Activated CD8-positive, alpha-beta memory T cell treated with anti-CD3 and anti-CD28 coated beads, Interleukin-2, amount 50 U/mL, for 24 hours (primary cell): Measurements from ENCODE around the gene TRDMT1.
A peak's percentile ranks its signal among the peaks of the same experiment; 100 is the strongest.

Source experiments
- DNase-seq: peaks from one replicate; pipeline ENCODE4 v3.0.0-alpha.2; 2020; ENCODE audit errors: extremely low read depth

Gene TRDMT1

DNA sequence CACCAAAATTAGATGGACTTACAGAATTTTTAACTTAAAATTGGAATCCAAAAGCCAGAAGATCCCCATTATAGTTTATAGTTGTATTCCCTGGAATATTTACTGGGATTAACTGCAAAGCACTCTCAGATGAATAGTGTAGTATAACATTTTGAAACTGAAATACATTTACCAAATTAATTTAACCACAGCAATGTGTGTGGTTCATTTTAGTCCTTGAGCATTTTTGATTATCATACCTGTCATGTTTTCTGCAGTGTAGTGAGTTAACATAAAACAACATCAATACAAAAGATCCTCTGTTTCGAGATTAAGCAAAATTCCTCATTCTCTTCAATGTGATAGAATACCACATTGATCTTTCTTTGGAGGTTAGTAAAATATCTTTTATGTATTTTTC lies 30.3 kb upstream of the TRDMT1 start:
- no peak for DNase-seq

DNA sequence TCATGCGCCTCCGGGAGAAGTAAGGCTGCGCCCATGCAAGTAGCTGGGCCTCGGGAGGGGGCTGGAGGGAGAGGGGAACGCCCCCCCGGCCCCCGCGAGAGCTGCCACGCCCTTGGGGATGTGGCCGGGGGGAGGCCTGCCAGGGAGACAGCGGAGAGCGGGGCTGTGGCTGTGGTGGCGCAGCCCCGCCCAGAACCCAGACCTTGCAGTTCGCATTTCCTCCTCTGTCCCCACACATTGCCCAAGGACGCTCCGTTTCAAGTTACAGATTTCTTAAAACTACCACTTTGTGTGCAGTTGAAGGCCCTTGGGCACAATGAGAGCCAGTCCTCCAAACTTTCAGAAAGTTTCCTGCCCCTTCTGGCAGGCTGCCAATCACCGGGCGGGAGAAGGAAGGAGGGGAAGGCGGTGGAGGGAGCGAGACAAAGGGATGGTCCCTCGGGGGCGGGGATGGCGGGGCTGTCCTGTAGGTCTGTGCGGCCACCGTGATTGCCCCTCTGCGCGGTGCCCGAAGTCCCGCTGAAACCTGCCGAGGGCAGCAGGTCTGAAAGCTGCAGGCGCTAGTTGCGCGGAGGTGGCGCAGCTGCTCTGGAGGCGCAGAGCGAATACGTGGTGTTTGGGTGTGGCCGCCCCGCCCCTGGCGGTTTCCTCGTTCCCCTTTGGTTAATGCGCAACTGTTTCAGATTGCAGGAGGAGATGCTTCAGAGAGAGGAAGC lies 28.7 kb upstream of the TRDMT1 start:
- peak; percentile 77 for DNase-seq

DNA sequence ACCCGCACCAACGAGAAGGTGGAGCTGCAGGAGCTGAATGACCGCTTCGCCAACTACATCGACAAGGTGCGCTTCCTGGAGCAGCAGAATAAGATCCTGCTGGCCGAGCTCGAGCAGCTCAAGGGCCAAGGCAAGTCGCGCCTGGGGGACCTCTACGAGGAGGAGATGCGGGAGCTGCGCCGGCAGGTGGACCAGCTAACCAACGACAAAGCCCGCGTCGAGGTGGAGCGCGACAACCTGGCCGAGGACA lies 28.2 kb upstream of the TRDMT1 start:
- DNase-seq, result no peak

DNA sequence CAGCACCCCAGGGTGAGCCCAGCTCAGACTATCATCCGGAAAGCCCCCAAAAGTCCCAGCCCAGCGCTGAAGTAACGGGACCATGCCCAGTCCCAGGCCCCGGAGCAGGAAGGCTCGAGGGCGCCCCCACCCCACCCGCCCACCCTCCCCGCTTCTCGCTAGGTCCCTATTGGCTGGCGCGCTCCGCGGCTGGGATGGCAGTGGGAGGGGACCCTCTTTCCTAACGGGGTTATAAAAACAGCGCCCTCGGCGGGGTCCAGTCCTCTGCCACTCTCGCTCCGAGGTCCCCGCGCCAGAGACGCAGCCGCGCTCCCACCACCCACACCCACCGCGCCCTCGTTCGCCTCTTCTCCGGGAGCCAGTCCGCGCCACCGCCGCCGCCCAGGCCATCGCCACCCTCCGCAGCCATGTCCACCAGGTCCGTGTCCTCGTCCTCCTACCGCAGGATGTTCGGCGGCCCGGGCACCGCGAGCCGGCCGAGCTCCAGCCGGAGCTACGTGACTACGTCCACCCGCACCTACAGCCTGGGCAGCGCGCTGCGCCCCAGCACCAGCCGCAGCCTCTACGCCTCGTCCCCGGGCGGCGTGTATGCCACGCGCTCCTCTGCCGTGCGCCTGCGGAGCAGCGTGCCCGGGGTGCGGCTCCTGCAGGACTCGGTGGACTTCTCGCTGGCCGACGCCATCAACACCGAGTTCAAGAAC lies 27.7 kb upstream of the TRDMT1 start:
- DNase-seq, result no peak

DNA sequence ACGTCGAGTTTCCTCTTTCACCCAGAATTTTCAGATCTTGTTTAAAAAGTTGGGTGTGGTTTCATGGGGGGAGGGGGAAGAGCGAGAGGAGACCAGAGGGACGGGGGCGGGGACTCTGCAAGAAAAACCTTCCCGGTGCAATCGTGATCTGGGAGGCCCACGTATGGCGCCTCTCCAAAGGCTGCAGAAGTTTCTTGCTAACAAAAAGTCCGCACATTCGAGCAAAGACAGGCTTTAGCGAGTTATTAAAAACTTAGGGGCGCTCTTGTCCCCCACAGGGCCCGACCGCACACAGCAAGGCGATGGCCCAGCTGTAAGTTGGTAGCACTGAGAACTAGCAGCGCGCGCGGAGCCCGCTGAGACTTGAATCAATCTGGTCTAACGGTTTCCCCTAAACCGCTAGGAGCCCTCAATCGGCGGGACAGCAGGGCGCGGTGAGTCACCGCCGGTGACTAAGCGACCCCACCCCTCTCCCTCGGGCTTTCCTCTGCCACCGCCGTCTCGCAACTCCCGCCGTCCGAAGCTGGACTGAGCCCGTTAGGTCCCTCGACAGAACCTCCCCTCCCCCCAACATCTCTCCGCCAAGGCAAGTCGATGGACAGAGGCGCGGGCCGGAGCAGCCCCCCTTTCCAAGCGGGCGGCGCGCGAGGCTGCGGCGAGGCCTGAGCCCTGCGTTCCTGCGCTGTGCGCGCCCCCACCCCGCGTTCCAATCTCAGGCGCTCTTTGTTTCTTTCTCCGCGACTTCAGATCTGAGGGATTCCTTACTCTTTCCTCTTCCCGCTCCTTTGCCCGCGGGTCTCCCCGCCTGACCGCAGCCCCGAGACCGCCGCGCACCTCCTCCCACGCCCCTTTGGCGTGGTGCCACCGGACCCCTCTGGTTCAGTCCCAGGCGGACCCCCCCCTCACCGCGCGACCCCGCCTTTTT lies 26.9 kb upstream of the TRDMT1 start, which contains the start of gene VIM:
VIM (plus strand) TSS at position 151 of the 925 bp plus-strand sequence. CDS start 1,182 bp downstream, outside the sequence.
- DNase-seq, result peak; percentile 56

- no peak for DNase-seq
These were observed 26.1 kb upstream of the TRDMT1 start for GRCh38 chr10:17227367-17228090.

- no peak for DNase-seq
These were observed 25.4 kb upstream of the TRDMT1 start for GRCh38 chr10:17226891-17227303.

DNA sequence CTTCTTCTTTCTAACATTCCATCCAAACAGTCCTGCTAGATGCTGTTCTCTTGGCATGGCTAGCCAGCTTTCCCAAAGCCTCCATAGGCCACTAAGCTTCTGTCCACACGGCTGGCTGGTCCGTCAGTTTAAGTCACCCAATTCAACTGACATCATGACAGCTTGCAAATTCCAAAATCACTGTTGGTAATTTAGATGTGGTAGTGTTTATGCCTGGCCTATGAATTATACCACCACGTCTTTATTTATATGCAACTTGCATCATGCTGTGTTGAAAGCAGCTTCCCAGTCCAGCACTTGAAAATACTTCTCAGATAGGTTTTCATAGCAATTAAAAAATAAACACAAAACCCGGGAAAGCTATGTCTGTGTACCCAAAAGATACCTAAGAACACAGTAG lies 24.3 kb upstream of the TRDMT1 start:
- no peak for DNase-seq

DNA sequence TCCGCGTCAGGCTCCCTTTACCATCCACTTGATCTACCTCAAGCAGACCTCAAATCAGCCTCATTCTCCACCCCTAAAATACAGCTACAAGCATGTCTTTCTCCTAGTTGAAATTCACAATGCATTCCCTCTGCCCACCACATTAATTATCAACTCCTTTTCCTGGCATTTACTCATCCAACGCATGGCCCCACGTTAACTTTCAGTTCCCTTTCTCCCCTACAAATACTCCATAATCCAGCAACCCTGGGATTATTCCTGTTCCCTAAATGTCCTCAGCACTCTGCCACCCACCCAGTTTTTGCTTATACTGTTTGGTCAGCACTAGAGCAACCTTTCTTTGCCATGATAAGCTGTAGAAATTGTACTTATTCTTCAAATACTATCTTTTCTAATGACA lies 20.9 kb upstream of the TRDMT1 start:
- DNase-seq, result no peak

GRCh38 chr10:17220652-17221100 lies 19.2 kb upstream of the TRDMT1 start:
- DNase-seq, result no peak

DNA sequence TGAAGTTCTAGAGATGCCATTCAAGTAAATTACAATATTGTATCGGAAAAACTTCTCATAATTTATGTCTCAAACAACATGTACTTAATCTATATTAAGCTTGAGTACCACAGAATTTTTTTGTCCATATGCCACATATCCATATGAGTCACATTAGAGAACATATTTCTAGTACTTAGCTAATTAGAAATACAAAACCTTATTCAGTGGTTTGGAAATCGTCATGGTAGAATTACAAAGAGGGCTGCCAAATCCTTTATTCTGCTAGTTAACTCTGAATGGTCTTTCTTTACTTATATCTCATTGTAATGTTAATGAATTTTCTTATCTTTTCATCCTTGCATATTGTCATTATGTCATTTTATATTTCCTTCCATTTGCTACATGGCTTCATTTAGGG lies 17.6 kb upstream of the TRDMT1 start:
- DNase-seq, result no peak

DNA sequence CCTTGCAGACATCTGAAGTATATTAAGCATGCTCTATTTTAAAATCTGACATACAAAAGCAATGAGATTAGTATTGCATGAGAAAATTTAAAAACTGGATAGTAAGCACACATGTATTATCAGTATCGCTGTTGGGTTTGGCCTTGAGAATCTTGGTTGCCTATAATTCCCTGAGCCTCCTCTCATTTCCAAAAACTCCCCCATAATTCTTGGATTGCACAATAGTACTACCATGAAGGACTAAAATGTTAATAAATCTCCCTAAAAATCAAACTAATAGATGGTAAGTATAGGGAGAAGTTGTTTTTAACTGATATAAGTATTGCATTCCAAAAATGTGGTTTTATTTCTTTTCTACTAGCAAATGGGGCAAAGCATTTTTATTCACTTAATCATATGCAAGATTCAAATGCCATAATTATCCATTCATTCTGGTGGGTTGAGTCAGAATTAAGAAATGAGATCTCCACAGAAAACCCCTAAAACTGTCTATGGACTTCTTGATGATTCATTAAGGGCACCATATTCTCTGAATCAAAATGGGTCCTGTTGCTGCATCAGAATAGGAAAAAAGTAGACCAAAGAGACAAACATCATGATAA lies 16.3 kb upstream of the TRDMT1 start:
- DNase-seq, result no peak

DNA sequence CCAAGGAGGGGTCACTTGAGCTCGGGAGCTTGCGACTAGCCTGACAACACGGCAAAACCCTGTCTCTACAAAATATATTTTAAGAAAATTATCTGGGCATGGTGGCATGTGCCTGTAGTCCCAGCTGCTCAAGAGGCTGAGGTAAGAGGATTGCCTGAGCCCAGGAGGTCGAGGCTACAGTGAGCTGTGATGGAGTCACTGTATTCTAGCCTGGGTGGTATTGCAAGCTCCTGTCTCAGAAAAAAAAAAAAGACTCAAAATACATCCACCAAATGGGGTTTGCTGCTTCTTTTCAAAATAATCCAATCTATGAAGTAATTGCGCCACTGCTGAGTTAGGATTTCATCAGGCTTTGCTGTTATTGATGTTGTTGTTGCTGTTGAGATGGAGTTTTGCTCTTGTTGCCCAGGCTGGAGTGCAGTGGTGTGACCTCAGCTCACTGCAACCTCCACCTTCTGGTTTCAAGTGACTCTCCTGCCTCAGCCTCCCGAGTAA lies 15.5 kb upstream of the TRDMT1 start:
- no peak for DNase-seq

- no peak for DNase-seq
These were observed 14.9 kb upstream of the TRDMT1 start for GRCh38 chr10:17216217-17216900.

DNA sequence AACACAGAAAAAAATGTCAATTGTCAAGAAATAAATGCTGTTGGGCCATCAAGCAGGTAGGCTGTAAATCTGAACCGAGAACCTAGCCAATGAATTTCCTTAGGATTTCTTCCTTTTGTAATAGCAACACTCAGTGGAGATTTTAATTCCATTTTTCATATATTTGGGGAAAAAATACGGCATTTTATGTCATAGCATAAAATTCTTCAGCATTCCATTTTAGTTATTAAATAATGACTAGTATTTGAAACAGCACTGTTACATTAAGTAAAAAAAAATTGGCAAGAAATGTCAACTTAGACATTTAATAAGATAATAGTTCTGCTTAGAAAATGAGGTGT lies 14.3 kb upstream of the TRDMT1 start:
- no peak for DNase-seq

- no peak for DNase-seq
These were observed 13.7 kb upstream of the TRDMT1 start for GRCh38 chr10:17214971-17215781.

DNA sequence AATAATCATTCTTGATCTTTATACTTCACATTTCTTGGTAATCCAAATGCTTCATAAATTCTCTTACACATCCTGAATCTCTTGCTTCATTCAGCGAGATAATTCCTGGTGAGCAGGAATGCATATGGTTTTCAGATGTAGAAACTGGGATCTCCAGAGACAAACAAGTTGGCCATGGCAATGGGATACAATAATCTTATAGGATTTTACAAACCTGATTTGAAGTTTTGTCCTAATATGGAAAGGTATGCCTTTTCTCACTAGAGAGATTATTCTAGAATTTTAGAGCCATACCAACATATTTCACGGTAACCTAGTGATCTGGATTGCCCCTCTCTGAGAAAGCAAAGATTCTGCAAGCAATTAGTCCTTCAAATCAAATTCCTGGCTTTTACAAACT lies 13.1 kb upstream of the TRDMT1 start:
- DNase-seq, result no peak

DNA sequence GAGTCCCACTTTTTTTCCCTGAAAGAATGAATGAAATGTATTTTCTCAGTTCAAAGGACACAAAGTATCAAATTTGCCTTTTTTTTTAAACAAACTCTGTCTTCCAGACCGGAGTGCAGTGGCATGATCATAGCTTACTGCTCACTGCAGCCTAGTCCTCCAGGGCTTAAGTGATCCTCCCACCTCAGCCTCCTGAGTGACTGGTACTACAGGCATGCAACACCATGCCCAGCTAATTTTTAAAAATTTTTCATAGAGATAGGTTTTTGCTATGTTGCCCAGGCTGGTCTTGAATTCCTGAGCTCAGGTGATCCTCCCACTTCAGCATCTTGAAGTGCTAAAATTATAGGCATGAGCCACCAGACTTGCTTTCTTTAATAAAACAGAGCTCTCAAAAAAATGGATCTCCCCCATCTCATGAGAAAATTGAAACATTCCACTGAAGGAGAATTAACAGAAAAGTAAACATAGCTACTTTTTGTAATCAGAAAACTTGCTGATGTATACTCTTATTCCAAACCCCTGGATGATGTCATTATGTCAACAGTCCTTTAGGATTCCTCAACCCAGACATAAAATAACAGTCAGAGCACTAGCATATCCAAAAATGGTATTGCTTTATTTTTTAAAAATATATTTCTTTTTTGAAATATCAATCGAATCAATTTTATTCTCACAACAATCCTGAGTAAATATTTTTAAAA lies 12.3 kb upstream of the TRDMT1 start:
- DNase-seq, result no peak

- no peak for DNase-seq
These were observed 11.3 kb upstream of the TRDMT1 start for GRCh38 chr10:17212802-17213221.
